Testis (tissue), 3 donors: ENCODE measurements around the gene GALNT14. TPM values are rescaled to one million over a fixed set of nuclear protein-coding genes. Genes with fewer than 3 reads are reported as not detected.

Experiments
- DNase-seq: peaks from one replicate; pipeline ENCODE4 v3.0.0-alpha.2; 2019
- H3K27ac ChIP-seq, 2 donors: fragments of 200-600 bp; sonication (generic); one replicate each; pipeline ENCODE4 v1.5.1; 2019
- H3K27me3 ChIP-seq: fragments of 200-600 bp; sonication (generic); one replicate; pipeline ENCODE4 v1.5.1; 2019
- H3K36me3 ChIP-seq: fragments of 200-600 bp; sonication (generic); one replicate; pipeline ENCODE4 v1.5.1; 2017; ENCODE audit warnings: low read depth; ENCODE audit errors: missing control alignments
- H3K4me1 ChIP-seq: fragments of 200-600 bp; sonication (generic); one replicate; pipeline ENCODE4 v1.5.1; 2019
- H3K4me3 ChIP-seq, 2 donors: fragments of 200-600 bp; sonication (generic); one replicate each; pipeline ENCODE4 v1.5.1; 2017 to 2019
- H3K9me3 ChIP-seq: fragments of 200-600 bp; sonication (generic); one replicate; pipeline ENCODE4 v1.5.1; 2017
- CTCF ChIP-seq, 3 experiments: fragments of 450-650 bp in 2 of 3; fragments of 200-600 bp in 1 of 3; sonication (generic) in 1 of 3; IDR thresholded peaks; one replicate each; pipeline ENCODE4 v1.5.1; 2016 to 2019; ENCODE audit warnings: antibody characterized with exemption in 3 of 3, mild to moderate bottlenecking in 2 of 3, moderate library complexity in 1 of 3
- POLR2A ChIP-seq: fragments of 450-650 bp; IDR thresholded peaks from one replicate; pipeline ENCODE4 v1.6.1; 2017; ENCODE audit warnings: antibody characterized with exemption, mild to moderate bottlenecking, moderate library complexity
- WGBS, 2 donors: methylation state at CpG; one replicate each; pipeline ENCODE4 v1.1.5; 2018; 5-methylcytosine and 5-hydroxymethylcytosine counted together
- intact Hi-C: fragments of 100-400 bp; cut with DNase I; formaldehyde crosslinking; loops from one replicate; pipeline ENCODE4 v1.15.1; 2023; ENCODE audit warnings: low total_unique reads
- polyA plus RNA-seq: library from polyadenylated mRNA; stranded (reverse); fragments of 350-450 nt; fragmentation: Illumina TruSeq; extraction: RNeasy Lipid Tissue Mini Kit (QIAGEN cat#74804); gene quantifications from one replicate; pipeline ENCODE4 v1.2.3, GENCODE V29; 2014; ENCODE audit warnings: low read depth, low replicate concordance; ENCODE audit not compliant: insufficient read depth
- total RNA-seq, 2 donors: library from RNA; depleted of rRNA; stranded (reverse); fragments of >200 nt; gene quantifications; one replicate each; pipeline ENCODE4 v1.2.3, GENCODE V29; 2016

The GALNT14 gene
- total and polyA plus RNA-seq, 3 donors from 2014 or later, result 6.9 to 31.5 (median 11.6) TPM

- DNase-seq, result no peak
- H3K36me3 ChIP-seq, result no peaks in the 10 kb centered on the region
- no peak for TF ChIP-seq POLR2A
- TF ChIP-seq CTCF (IDR thresholded peaks at IDR 0.05), result no peak
- H3K4me1 ChIP-seq, result no peaks in the 10 kb centered on the region
- no peaks in the 10 kb centered on the region for H3K27me3 ChIP-seq
- intact Hi-C loops, result no loop called here
- H3K27ac ChIP-seq, result no peak overlapping the region
- 89 to 94% methylated on average over 4 of the region's 4 CpGs for WGBS, 2 donors
- no peak overlapping the region for H3K4me3 ChIP-seq
- no peaks in the 10 kb centered on the region for H3K9me3 ChIP-seq
Measured at GRCh38 chr2:30867385-30867784, 270.9 kb downstream of the GALNT14 start.

GRCh38 chr2:30866974-30867373 lies 271.3 kb downstream of the GALNT14 start:
- TF ChIP-seq CTCF (IDR thresholded peaks at IDR 0.05), result no peak
- no peak for TF ChIP-seq POLR2A
- no peaks in the 10 kb centered on the region for H3K4me1 ChIP-seq
- no peaks in the 10 kb centered on the region for H3K27me3 ChIP-seq
- no peak overlapping the region for H3K4me3 ChIP-seq
- intact Hi-C loops, result no loop called here
- 81 to 98% methylated on average over 5 of the region's 5 CpGs for WGBS, 2 donors
- H3K27ac ChIP-seq, result no peak overlapping the region
- no peaks in the 10 kb centered on the region for H3K9me3 ChIP-seq
- DNase-seq, result no peak
- H3K36me3 ChIP-seq, result no peaks in the 10 kb centered on the region

- Histone ChIP-seq H3K4me1 (no peaks in the 10 kb centered on the region), H3K27ac (no peak overlapping the region), H3K27me3 (no peaks in the 10 kb centered on the region), H3K9me3 (no peaks in the 10 kb centered on the region), H3K36me3 (no peaks in the 10 kb centered on the region), H3K4me3 (no peak overlapping the region)
- no peak for DNase-seq
- intact Hi-C loops, result no loop called here
- WGBS, 2 donors, result 85 to 88% methylated on average over 9 to 10 of the region's 10 CpGs
- TF ChIP-seq CTCF (IDR thresholded peaks at IDR 0.05), result no peak
- no peak for TF ChIP-seq POLR2A
Measured at GRCh38 chr2:30865892-30866681, 272.2 kb downstream of the GALNT14 start.

GRCh38 chr2:30865243-30865642 lies 273.0 kb downstream of the GALNT14 start:
- H3K36me3 ChIP-seq, result no peaks in the 10 kb centered on the region
- H3K27me3 ChIP-seq, result no peaks in the 10 kb centered on the region
- WGBS, 2 donors, result 47 to 50% methylated on average over 1 of the region's 1 CpG
- intact Hi-C loops, result no loop called here
- TF ChIP-seq CTCF (IDR thresholded peaks at IDR 0.05) (no peak), POLR2A (no peak)
- no peak for DNase-seq
- H3K27ac ChIP-seq, result no peak overlapping the region
- no peaks in the 10 kb centered on the region for H3K4me1 ChIP-seq
- H3K4me3 ChIP-seq, result no peak overlapping the region
- no peaks in the 10 kb centered on the region for H3K9me3 ChIP-seq
